Peyer's patch (tissue), 4 donors: ENCODE results near the gene RTN4. TPM values are rescaled to one million over a fixed set of nuclear protein-coding genes. Genes with fewer than 3 reads are reported as not detected.

Experiments used
- DNase-seq, 3 donors: peaks; one replicate each; pipeline ENCODE4 v3.0.0-alpha.2; 2017 to 2019
- H3K27ac ChIP-seq, 4 donors: fragments of 200-600 bp; sonication (generic); one replicate each; pipeline ENCODE4 v1.5.1; 2016 to 2019
- H3K27me3 ChIP-seq, 2 donors: fragments of 200-600 bp; sonication (generic); one replicate each; pipeline ENCODE4 v1.5.1; 2019
- H3K36me3 ChIP-seq, 3 donors: fragments of 200-600 bp; sonication (generic); one replicate each; pipeline ENCODE4 v1.5.1; 2016 to 2019
- H3K4me1 ChIP-seq, 4 donors: fragments of 200-600 bp; sonication (generic); one replicate each; pipeline ENCODE4 v1.5.1; 2016 to 2019
- H3K4me3 ChIP-seq, 4 donors: fragments of 200-600 bp; sonication (generic); 1 replicate in 3 of 4; 2 replicates in 1 of 4; pipeline ENCODE4 v1.5.1; 2016 to 2019; ENCODE audit warnings: mild to moderate bottlenecking in 1 of 4
- H3K9me3 ChIP-seq, 4 donors: fragments of 200-600 bp; sonication (generic); one replicate each; pipeline ENCODE4 v1.5.1; 2016 to 2019; ENCODE audit warnings: mild to moderate bottlenecking in 1 of 4
- POLR2A ChIP-seq, 2 donors: fragments of 450-650 bp; IDR thresholded peaks; one replicate each; pipeline ENCODE4 v1.5.1; 2017; ENCODE audit warnings: antibody characterized with exemption in 2 of 2, mild to moderate bottlenecking in 2 of 2, moderate library complexity in 2 of 2
- small RNA-seq, 2 donors: library from RNA; depleted of rRNA; stranded (forward); fragments of <200 nt; gene quantifications; one replicate each; pipeline ENCODE3, GENCODE V24; 2016
- total RNA-seq, 4 donors: library from RNA; depleted of rRNA; stranded (reverse); fragments of >200 nt; gene quantifications; one replicate each; pipeline ENCODE4 v1.1.0, GENCODE V29; 2016
- TF ChIP-seq, protein P1 (sequence below), 6 experiments: fragments of 450-650 bp in 4 of 6; fragments of 200-600 bp in 2 of 6; sonication (generic) in 1 of 6; IDR thresholded peaks; one replicate each; pipeline ENCODE4 v1.5.1; 2017 to 2019; ENCODE audit warnings: antibody characterized with exemption in 6 of 6, mild to moderate bottlenecking in 3 of 6, moderate library complexity in 1 of 6

RTN4 gene
- total RNA-seq, 4 donors from 2014 or later, result 140 to 313 (median 195) TPM

DNA sequence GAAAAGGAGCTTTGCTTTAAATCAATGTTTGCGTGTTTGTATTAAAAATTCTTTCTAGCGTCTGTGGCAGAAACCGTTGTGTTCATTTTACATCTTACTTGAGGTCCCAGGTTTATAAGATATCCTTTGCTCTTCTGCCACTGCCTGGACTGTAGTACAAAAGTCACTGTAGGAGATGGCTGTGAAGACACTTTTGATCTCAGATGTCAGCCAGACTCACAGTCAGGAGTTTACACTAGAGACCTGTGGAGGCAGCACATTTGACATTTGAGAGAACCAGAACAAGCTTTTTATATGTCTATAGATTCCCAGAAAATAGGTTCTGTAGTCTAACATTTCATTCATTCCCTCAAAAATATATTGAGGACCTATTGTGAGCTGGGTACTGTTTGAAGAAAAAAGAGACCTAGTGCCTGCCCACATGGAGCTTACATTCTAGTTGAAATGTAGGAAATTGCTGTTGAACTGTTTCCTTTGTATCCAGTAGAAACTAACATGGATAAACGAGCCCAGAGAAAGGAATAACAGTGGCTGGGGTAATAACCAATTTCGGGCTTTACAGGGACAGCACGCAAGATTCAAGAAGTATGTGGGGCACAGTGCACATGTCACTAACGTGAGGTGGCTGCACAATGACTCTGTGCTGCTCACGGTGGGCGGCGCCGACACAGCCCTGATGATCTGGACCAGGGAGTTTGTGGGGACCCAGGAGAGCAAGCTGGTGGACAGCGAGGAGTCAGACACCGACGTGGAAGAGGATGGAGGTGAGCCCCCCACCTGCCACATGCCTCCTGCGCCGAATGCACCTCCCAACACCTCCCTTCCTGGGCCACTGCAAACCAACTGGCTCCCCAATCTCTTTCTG, 122.3 kb downstream of the RTN4 start:
- H3K27ac ChIP-seq, result no peak overlapping the region
- no peaks in the 10 kb centered on the region for H3K27me3 ChIP-seq
- H3K4me1 ChIP-seq, result no peaks in the 10 kb centered on the region
- no peaks in the 10 kb centered on the region for H3K9me3 ChIP-seq
- H3K4me3 ChIP-seq, result no peak overlapping the region
- H3K36me3 ChIP-seq, result no peaks in the 10 kb centered on the region
- DNase-seq, result no peak
- TF ChIP-seq, protein P1, sequence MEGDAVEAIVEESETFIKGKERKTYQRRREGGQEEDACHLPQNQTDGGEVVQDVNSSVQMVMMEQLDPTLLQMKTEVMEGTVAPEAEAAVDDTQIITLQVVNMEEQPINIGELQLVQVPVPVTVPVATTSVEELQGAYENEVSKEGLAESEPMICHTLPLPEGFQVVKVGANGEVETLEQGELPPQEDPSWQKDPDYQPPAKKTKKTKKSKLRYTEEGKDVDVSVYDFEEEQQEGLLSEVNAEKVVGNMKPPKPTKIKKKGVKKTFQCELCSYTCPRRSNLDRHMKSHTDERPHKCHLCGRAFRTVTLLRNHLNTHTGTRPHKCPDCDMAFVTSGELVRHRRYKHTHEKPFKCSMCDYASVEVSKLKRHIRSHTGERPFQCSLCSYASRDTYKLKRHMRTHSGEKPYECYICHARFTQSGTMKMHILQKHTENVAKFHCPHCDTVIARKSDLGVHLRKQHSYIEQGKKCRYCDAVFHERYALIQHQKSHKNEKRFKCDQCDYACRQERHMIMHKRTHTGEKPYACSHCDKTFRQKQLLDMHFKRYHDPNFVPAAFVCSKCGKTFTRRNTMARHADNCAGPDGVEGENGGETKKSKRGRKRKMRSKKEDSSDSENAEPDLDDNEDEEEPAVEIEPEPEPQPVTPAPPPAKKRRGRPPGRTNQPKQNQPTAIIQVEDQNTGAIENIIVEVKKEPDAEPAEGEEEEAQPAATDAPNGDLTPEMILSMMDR (IDR thresholded peaks at IDR 0.05), result no peak
- TF ChIP-seq POLR2A (IDR thresholded peaks at IDR 0.05), result no peak

DNA sequence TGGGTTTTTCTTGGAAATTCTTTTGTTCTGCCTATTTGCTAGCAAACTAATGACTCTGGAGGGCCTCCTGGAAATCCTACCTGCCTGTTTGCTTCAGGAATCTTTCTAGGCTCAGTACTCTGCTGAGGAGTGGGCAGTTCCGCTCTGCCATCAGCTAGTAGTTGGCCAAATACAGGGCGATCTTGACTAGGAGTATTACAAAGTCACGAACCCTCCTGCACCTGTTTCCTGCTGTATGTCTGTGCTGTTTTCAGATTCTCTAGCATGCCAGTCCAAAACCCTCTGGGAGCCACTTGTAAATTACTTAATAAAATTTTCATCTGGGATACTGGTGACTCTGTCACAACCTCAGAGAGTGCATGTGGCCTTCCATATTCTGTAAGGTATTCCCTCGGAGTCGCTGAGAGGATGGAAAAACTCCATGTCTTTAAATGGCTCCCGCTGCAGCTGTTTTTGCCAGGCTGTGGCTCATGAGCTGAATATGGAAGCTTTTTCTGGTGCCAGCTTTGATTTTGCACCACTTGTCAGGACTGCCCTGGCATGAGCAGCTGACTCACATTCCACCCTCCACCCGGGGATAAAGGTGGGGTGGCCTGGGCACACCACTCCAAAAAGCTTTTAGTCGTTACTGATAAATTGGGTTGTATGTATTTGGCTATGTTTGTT, 123.0 kb downstream of the RTN4 start:
- TF ChIP-seq POLR2A (IDR thresholded peaks at IDR 0.05), result no peak
- TF ChIP-seq, protein P1 (IDR thresholded peaks at IDR 0.05), result no peak
- no peaks in the 10 kb centered on the region for H3K27me3 ChIP-seq
- H3K4me3 ChIP-seq, result no peak overlapping the region
- H3K9me3 ChIP-seq, result no peaks in the 10 kb centered on the region
- H3K4me1 ChIP-seq, result no peaks in the 10 kb centered on the region
- H3K27ac ChIP-seq, result no peak overlapping the region
- no peaks in the 10 kb centered on the region for H3K36me3 ChIP-seq
- DNase-seq, result no peak

DNA sequence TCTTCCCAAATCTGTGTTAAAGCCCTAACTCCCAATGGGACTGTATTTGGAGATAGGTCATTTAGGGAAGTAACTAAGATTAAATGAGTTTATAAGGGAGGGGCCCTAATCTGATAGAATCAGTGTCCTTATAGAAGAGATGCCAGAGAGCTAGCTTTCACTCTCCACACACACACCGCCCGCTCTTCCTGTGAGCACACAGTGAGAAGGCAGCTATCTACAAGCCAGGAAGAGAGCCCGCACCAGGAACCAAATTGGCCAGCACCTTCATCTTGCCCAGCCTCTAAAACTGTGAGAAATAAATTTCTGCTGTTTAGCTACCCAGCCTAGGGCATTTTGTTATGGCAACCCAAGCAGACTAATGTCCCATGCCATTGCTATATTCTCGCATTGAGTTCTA, 125.2 kb downstream of the RTN4 start:
- no peak overlapping the region for H3K27ac ChIP-seq
- TF ChIP-seq POLR2A (IDR thresholded peaks at IDR 0.05), result no peak
- TF ChIP-seq, protein P1 (IDR thresholded peaks at IDR 0.05), result no peak
- DNase-seq, result no peak

DNA sequence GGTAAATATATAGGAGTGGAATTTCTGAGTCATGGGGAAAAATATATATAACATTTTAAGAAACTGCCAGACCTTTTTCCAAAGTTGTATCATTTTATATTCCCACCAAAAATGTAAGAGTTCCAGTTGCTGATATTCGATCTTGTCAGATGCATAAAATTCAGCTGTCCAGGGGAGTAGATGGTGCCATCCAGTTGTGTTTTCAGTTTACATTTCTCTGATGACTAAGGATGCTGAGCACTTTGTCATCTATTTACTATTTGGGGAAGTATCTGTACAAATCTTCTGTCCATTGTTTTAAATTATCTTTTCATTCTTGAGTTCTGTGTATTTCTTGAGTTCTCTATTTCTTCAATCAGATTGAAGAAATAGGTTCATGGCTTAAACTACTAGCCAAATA, 126.1 kb downstream of the RTN4 start:
- no peaks in the 10 kb centered on the region for H3K36me3 ChIP-seq
- no peak overlapping the region for H3K4me3 ChIP-seq
- TF ChIP-seq POLR2A (IDR thresholded peaks at IDR 0.05), result no peak
- TF ChIP-seq, protein P1 (IDR thresholded peaks at IDR 0.05), result no peak
- no peaks in the 10 kb centered on the region for H3K4me1 ChIP-seq
- H3K27ac ChIP-seq, result no peak overlapping the region
- no peak for DNase-seq
- H3K27me3 ChIP-seq, result no peaks in the 10 kb centered on the region
- H3K9me3 ChIP-seq, result no peaks in the 10 kb centered on the region

More for the DNA sequence above, 125.2 kb downstream of the RTN4 start:
- H3K4me3 ChIP-seq, result no peak overlapping the region
- no peaks in the 10 kb centered on the region for H3K27me3 ChIP-seq
- no peaks in the 10 kb centered on the region for H3K4me1 ChIP-seq
- H3K9me3 ChIP-seq, result no peaks in the 10 kb centered on the region
- H3K36me3 ChIP-seq, result no peaks in the 10 kb centered on the region

Small RNAs within 50 kb of the gene (small RNA-seq; reads per million reads assigned to genes)
- 0 reads per million in 2 donors for gene RNU6-433P

Other genes with a start within 250 kb of the RTN4 start
- 10 to 100 TPM in 1 of 4 donors, 1 to 10 TPM in 3; 1.9 to 15.3 (median 8.1) TPM for gene CLHC1, start 181.8 kb upstream of the RTN4 start, total RNA-seq
- gene RPS27A, start 182.2 kb upstream of the RTN4 start, total RNA-seq, result 1,000 to 10,000 TPM in 1 of 4 donors, 100 to 1,000 TPM in 3; 314 to 1,603 (median 586) TPM
- 10 to 100 TPM; 31.3 to 46.2 (median 34.6) TPM for gene MTIF2, start 218.8 kb upstream of the RTN4 start, total RNA-seq